ENCODE measurements around the gene FARP2. TPM values are rescaled to one million over a fixed set of nuclear protein-coding genes. Genes with fewer than 3 reads are reported as not detected.
A peak's percentile ranks its signal among the peaks of the same experiment; 100 is the strongest.

FARP2 gene
- total and polyA plus RNA-seq, 2 of the 13 experiments (the other 11 are each of a cell fraction or from before 2014, with no cell fraction given): 28.0 to 45.4 TPM

- FAIRE-seq (no peak), DNase-seq (ENCODE audit: low spot score) (no peak), ATAC-seq (no peak)
- no TSS peak for BruUV-seq (replicated peaks)
- ChIA-PET POLR2A (no interaction called here), CTCF (ENCODE audit: low intra/inter-chr PET ratio, low total read pairs) (no interaction called here)
- Histone ChIP-seq H3K4me2 (ENCODE audit: low read depth, low read length) (no peak overlapping the region), H3K79me2 (ENCODE audit: insufficient read depth, low read length) (no peaks in the 10 kb centered on the region), H2AFZ (ENCODE audit: low read length) (no peak overlapping the region), H3K4me3 (replicated peaks in 1 of 3; ENCODE audit: insufficient read depth in 1 of 3, low read depth in 2 of 3, low read length in 3 of 3) (no peak overlapping the region), H3K36me3 (replicated peaks in 1 of 2; ENCODE audit: control insufficient read depth in 1 of 2, insufficient read depth in 2 of 2, low read length in 2 of 2) (peaks cover 19 to 53% of the 10 kb centered on the region in 2 experiments), H3K27me3 (ENCODE audit: control insufficient read depth in 1 of 2, insufficient read depth in 2 of 2, low read length in 2 of 2) (no peaks in the 10 kb centered on the region), H3K4me1 (ENCODE audit: insufficient read depth, low read length) (no peaks in the 10 kb centered on the region), H3K27ac (ENCODE audit: extremely low read length, insufficient read depth, low read length) (no peak overlapping the region), H3K9me3 (ENCODE audit: low read length) (no peaks in the 10 kb centered on the region), H4K20me1 (ENCODE audit: insufficient read depth, low read length) (no peaks in the 10 kb centered on the region), H3K9ac (ENCODE audit: insufficient read depth, low read depth, low read length) (no peak overlapping the region)
- WGBS (ENCODE audit: low lambda C conversion rate): 96% methylated on average over 6 of the region's 6 CpGs
- in situ Hi-C loops (cut with HindIII; ENCODE audit: extremely low pct_ligation_motif_present, low pct_unique_long_range_greater_than_20kb) (no loop called here), intact Hi-C loops (cut with micrococcal nuclease; ENCODE audit: unreplicated experiment) (no loop called here)
- peak; percentile 72 for TF ChIP-seq LCORL (IDR thresholded peaks at IDR 0.05)
- TF ChIP-seq LCORL (CRISPR knock-in tag; IDR thresholded peaks at IDR 0.05): no peak
- TF ChIP-seq EZH2 (conservative IDR thresholded peaks at IDR 0.05; ENCODE audit: low read depth, low read length): no peak
- no peak for TF ChIP-seq ETS1 (CRISPR knock-in tag; IDR thresholded peaks at IDR 0.05)
- no peak for TF ChIP-seq ZKSCAN5 (CRISPR knock-in tag; IDR thresholded peaks at IDR 0.05)
- TF ChIP-seq PHF8 (CRISPR knock-in tag; IDR thresholded peaks at IDR 0.05): no peak
- TF ChIP-seq HOXD1 (CRISPR knock-in tag; IDR thresholded peaks at IDR 0.05): no peak
- TF ChIP-seq ZNF816 (CRISPR knock-in tag; IDR thresholded peaks at IDR 0.05; ENCODE audit: borderline replicate concordance): no peak
- TF ChIP-seq TRIM24 (CRISPR knock-in tag; IDR thresholded peaks at IDR 0.05): no peak
- no peak for TF ChIP-seq LRRFIP1 (CRISPR knock-in tag; conservative IDR thresholded peaks at IDR 0.05)
- no peak for TF ChIP-seq ZBTB26 (CRISPR knock-in tag; IDR thresholded peaks at IDR 0.05; ENCODE audit: borderline replicate concordance)
- no peak for TF ChIP-seq ZFP37 (CRISPR knock-in tag; IDR thresholded peaks at IDR 0.05; ENCODE audit: borderline replicate concordance)
- no peak for TF ChIP-seq XRCC5 (optimal IDR thresholded peaks at IDR 0.05; ENCODE audit: low read length)
- no peak for TF ChIP-seq RBM39 (IDR thresholded peaks at IDR 0.05; ENCODE audit: low read depth, low read length, poor library complexity, severe bottlenecking)
- no peak for TF ChIP-seq FOXA3 (CRISPR knock-in tag; IDR thresholded peaks at IDR 0.05)
- peak; percentile 20 to 44; a peak in 2 of 4 replicates for TF ChIP-seq MAFK (conservative IDR thresholded peaks at IDR 0.05 in 1 of 2, IDR thresholded peaks at IDR 0.05 in 1 of 2; ENCODE audit: low read length in 2 of 2)
- TF ChIP-seq ZGPAT (CRISPR knock-in tag; IDR thresholded peaks at IDR 0.05): no peak
- no peak for TF ChIP-seq RBAK (CRISPR knock-in tag; IDR thresholded peaks at IDR 0.05)
Measured at GRCh38 chr2:241443486-241444223, 87.6 kb downstream of the FARP2 start.

Measured in HepG2 (cell line).